Stimulated activated CD4-positive, alpha-beta T cell treated with anti-CD3 and anti-CD28 coated beads, Interleukin-4, amount 100 ng/mL, for 24 hours (primary cell): ENCODE results near the gene FERD3L.
"Not testable (repeated sequence)": the region's sequence is repeated elsewhere in the genome, so short reads cannot be mapped to it uniquely, and the experiment has no call there.

Source experiments
- DNase-seq: peaks from one replicate; pipeline ENCODE4 v3.0.0-alpha.2; 2020

FERD3L gene, protein sequence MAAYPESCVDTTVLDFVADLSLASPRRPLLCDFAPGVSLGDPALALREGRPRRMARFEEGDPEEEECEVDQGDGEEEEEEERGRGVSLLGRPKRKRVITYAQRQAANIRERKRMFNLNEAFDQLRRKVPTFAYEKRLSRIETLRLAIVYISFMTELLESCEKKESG

GRCh38 chr7:19144661-19145433 is at the start of gene FERD3L:
FERD3L (minus strand) TSS chr7:19145421; CDS start chr7:19145362, 59 bp downstream.
- no peak for DNase-seq

DNA sequence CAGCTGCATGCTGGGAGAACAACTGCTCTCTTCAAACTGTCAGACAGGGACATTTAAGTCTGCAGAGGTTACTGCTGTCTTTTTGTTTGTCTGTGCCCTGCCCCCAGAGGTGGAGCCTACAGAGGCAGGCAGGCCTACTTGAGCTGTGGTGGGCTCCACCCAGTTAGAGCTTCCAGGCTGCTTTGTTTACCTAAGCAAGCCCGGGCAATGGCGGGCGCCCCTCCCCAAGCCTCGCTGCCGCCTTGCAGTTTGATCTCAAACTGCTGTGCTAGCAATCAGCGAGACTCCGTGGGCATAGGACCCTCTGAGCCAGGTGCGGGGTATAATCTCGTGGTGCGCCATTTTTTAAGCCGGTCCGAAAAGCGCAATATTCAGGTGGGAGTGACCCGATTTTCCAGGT is 49.2 kb upstream of the FERD3L start:
- not testable (repeated sequence) for DNase-seq

DNA sequence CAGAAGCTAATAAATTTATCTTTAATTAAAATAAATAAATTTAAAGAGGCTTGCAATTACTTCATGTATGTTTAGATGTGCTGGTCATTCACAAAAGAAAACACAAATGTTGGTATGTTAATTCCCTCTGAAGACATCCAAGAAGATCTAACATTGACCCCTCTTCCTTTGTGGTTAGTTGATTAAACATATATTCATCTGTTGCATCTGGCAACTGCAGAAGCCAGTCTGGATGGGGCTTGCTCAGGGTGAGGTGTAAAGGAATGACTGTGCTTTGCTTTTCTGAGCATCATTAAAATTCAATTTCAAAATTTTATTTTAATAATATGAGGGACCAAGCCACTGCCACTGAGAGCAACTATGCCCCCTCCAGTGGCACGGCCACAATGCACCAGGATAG is 36.4 kb upstream of the FERD3L start:
- no peak for DNase-seq

DNA sequence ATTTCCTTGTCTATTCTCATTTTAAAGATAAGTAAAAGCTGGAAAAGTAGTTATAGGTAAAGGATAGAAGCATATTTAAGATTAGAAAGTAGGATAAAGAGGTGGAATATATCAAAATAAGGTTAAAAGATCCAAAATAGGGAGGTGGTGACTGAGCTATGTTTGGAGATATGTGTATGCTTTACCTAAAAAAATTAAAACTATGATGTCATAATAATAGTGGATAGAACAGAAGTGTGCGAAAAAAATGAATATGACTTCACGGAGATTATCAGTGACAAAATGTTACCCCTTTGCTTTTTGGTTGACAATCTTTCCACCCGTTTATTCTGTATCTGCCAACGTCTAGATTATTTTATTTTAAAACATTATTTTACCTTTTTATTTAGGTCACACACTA is 33.4 kb upstream of the FERD3L start:
- no peak for DNase-seq

DNA sequence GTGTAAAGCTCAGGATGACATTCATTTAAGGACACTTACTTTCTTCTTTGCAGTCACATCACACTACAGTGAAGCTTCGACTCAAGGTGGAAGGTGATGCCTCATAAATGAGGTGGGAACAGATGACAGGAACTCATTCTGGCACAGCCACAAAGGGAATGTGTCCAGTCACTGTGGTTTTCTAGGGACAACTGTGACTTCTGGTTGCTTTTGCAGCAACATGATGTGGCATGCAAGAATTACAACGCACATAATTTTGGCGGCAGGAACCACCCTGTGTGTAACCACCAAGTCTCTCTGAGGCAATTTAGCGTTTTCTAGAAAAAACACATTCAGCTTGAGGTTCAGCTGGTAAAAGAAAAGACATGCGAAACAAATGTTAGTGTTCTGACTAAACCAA is 32.0 kb upstream of the FERD3L start:
- DNase-seq, result no peak

GRCh38 chr7:19175241-19175640 is 30.0 kb upstream of the FERD3L start:
- no peak for DNase-seq

DNA sequence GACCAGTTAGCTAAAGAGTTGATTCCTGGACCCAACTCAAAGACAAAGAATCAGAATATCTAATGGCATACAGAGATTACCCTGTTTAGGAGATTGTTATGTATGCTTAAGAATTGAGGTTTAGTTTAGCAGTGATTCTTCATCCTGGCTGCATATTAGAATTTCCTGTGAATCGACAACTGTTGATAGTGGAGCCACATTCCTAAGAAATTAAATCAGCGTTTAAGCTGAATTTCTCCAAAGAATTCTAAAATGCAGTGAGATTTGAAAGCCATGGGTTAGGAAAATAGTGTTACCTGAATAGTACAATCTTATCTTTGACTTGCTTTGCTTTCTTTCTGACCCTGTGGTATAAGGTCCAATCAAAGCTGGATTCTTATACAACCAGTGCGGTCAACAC is 16.4 kb upstream of the FERD3L start:
- no peak for DNase-seq

DNA sequence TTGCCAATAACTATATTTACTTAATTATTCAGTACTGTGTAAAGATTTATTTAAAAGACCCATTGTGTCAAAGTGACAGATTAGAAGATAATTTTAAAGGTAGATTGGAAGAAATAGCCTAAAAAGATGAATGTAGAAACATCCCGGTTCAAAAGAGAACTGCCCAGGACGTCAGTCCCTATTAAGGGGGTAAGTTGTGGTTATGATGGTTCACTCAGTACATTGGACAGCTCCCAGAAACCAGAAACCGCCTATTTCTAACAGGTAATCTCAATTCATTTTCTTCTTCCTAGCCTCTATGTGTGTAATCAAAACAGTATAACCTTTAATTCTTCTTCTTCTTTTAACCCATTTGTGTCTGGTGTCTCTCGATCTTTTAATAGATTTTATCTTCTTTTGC is 1.5 kb upstream of the FERD3L start:
- DNase-seq, result no peak

DNA sequence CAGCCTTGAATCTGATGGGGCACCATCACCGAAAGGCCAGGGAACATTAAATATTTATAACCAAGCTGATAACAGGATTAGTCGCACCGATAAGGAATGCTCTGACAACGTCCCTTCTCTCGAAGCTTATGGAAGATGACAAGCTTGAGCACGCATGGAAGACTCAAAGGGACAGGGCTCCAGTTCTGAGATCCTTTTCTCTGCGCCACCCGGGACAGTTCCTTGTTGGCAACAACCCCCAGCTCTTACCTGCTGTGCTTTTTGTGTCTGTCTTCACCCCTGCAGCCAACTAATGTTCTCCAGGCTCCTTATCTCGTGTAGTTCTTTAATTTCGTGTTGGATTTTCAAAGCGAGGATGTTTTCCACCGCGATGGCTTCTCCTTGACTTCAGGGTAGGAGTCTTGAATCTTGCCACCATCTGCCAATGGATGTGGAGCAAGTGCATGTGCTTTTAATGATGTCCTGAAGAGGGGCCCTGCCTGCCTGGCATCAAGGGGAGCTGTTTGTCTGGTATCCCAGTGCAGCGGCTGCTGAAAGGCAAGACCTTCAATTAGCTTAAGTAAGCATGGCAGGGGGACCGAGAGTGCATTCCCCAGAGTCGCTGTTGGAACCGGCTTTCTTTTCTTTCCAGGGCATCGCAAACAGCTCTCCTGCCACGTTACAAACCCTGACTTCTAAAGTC is 354 bp upstream of the FERD3L start:
- no peak for DNase-seq

- no peak for DNase-seq
Measured at GRCh38 chr7:19143881-19144574, 1.2 kb downstream of the FERD3L start.

DNA sequence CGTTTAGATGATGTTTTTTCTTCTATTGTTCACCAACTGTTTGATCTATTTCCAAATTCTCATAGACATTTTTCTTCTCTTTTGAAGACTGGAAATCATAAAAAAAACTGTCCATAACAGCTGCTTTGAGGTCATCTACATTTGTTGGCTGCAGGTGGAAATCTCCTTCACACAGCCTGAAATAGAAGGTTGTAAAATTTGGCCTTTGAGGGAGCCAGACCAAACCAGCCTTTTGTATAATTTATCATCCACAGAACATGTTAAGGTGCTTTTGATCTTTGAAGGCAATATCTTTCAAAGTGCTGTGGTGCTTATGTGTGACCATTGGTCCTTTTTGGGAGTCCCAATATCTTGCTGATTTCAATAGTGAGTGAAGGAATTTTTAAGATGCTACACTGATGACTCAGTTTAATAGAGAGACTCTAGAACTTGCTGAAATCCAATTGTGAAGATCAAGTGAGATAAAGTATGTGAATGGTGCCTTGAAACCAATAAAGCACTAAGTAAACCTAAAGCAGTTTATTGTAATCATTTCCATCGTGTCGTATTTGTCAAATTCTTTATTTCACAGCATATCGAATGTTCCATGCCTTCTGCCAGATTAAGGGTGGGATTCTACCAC is 5.4 kb downstream of the FERD3L start:
- no peak for DNase-seq

GRCh38 chr7:19133886-19134285 is 11.3 kb downstream of the FERD3L start:
- DNase-seq, result no peak

DNA sequence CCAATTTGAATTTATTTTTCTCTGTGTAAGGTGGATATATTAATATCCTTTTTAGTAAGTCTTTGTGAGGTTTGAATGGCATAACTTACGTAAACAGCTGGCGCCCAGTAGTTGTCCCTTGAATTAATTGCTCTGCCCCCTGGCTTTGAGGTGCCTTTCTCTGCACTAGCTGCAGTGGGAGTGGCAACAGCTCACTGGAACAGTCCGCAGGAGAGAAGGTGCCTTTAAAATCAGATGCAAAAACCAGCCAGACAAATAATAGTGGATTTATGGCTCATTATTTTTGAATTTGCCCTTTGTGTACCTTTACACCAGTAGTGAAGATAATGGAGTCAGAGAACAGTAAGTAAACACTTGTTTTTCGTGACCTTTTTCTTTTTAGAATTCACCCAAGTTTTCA is 11.8 kb downstream of the FERD3L start:
- no peak for DNase-seq

DNA sequence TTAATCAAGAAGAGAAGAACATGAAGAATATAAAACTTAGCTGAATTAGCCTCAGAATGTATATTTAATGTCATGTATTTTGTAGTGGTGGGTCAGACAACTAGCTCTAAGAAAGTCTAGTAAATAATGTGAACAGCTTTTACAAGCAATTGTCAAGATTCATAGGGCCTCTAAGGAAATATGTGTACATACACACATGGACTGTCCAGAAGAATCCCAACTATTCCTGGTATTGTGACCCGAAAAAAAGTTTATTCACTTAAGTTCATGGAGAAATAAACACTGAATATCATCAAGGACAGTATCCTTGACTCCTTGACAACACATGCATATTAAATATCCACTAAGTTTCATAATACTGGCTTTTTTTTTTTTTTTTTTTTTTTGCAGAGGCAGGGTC is 16.4 kb downstream of the FERD3L start:
- DNase-seq, result no peak

GRCh38 chr7:19121977-19122588 is 23.1 kb downstream of the FERD3L start:
- DNase-seq, result no peak

GRCh38 chr7:19119870-19120486 is 25.2 kb downstream of the FERD3L start:
- DNase-seq, result no peak

- no peak for DNase-seq
Measured at GRCh38 chr7:19119372-19119771, 25.8 kb downstream of the FERD3L start.

DNA sequence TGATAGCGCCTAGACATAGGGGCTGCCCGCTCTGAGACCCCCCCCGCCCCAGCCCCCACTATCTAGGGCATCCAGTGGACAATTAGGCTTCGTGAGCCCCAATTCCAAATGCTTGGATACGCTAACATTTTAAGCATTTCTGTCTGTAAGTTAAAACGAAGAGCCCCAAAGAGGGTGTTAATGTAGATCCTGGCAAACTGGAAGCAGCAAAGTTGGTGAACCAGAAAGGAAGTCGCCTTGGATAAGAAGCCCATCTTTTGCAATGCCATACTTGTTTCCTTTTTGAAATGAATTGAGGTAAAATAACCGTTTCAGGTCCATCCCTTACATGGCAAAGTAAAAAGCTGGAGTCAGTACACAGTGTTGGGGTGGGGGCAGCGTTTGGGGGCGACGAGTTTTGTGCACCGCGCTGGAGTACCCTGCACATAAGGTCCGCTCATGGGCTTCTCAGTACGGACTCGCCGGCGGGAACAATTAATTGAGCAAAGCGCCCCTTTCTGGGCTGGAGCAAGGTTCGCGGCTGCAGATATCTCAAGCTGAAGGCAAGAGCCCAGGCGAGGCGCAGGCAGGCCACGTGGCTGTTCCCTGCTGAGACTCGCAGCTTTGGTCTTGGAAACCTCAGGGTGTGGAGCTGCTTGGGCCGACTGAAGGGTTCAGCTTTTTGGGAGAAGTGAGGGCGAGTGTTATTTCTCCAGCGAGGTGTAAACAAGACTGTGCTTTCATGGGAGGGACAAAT is 26.4 kb downstream of the FERD3L start:
- DNase-seq, result no peak

DNA sequence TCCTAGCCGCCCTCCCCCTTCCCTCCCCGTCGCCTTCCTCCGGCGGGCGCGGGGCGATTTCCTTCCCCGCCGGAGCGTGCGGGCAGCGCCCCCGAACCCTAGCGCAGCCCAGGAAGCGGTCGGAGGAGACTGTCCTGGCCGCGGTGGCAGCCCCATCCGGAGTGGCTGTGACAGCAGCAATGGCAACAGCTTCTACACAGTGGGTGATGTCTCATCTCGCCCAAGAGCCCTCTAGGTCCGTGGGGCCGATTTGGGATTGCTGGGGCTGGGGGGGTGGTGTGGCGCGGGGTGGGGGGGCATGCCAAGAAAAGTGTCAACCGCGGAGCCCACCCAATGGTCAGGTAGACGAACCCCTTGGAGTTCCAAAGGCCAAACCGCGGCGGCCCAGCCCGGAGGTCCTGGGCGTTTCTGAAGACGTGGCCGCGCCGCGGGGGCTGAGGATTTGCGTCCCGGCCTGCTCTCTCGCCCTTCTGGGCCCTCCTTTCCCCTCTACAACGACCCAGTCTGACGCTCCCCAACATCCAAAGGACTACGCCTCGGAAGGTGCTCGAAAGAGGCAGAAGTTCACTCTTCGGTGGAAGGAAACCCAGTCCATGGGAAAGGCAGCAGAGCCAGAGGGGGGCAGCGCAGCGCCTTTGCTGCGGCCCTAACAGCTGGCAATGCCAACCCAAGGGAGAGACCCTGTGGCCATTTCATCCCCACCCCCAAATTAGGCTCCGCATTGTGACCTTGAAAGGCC is 27.2 kb downstream of the FERD3L start:
- no peak for DNase-seq

- DNase-seq, result no peak
Measured at GRCh38 chr7:19117091-19117869, 27.9 kb downstream of the FERD3L start, which contains the start of gene TWIST1. TWIST1 (minus strand) TSS chr7:19117636; CDS start chr7:19117321, 315 bp downstream.
